OCI-M2 (cell line): ENCODE results near the gene IMMP2L.

Experiments
- DNase-seq: peaks from one replicate; lab custom pipeline; 2025; ENCODE audit not compliant: unreplicated experiment; lab: John Stamatoyannopoulos, UW

IMMP2L gene

GRCh38 chr7:110905773-110906566 lies 656.3 kb downstream of the IMMP2L start:
- DNase-seq = no peak

GRCh38 chr7:110898516-110898915 lies 663.8 kb downstream of the IMMP2L start:
- DNase-seq = no peak

- no peak for DNase-seq
Observed at GRCh38 chr7:110897538-110897937, 664.8 kb downstream of the IMMP2L start.

DNA sequence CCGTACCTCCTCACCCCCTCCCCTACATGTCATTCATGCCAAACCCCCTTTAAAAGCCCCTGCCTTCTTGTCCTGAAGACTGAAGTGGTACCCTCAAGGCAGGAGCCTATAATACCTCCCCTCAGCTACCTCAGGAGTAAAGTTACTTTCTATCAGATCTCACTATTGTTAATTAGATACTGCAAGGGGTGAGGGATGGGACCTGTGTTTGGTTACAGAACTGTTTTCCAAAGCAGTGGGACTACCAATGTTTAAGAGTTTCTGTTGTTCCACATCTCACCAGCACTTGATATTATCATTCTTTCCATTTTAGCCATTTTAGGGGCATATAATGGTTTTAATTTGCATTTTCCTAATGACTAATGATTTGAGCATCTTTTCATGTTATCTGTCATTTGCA lies 668.2 kb downstream of the IMMP2L start:
- DNase-seq = no peak

DNA sequence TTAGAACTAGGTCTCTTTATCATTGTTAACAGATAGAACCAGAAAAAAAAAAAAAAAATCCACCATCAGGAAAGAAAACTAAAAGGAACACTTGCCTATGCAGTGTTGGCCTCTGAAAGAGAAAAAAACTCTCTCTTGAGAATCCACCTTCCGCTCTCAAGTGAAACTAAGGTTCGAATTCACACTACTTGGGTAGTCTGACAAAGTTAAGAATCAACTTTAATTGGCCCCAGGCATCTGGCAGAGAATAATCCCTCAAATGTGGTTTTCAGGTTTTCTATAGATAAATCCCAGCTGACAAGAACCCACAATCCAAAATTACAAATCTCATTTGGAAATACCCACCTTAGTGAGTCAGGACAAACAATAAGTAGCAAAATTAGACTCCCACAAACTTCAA lies 671.1 kb downstream of the IMMP2L start:
- DNase-seq = no peak

DNA sequence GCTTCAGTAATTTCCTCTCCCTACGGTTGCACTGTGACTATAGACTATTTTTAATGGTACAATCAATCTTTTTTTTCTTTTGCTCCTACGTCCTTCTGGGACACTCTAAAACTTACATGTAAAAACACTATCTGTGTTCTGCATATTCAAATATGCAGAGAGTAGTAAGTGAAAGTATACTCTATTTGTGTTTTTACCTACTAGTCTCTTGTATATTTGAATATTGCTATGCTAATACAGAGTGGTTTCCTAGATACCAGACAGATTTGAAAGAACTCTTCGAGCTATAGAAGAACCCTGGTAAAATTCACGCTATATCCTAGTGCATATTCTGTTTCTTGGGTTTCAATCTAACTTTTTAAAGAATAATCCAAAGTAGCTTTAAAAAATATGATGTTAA lies 672.2 kb downstream of the IMMP2L start:
- no peak for DNase-seq

GRCh38 chr7:110889335-110889734 lies 673.0 kb downstream of the IMMP2L start:
- no peak for DNase-seq

GRCh38 chr7:110888641-110889040 lies 673.7 kb downstream of the IMMP2L start:
- DNase-seq = no peak

GRCh38 chr7:110885474-110885873 lies 676.8 kb downstream of the IMMP2L start:
- DNase-seq = no peak

GRCh38 chr7:110881721-110882120 lies 680.6 kb downstream of the IMMP2L start:
- DNase-seq = no peak

DNA sequence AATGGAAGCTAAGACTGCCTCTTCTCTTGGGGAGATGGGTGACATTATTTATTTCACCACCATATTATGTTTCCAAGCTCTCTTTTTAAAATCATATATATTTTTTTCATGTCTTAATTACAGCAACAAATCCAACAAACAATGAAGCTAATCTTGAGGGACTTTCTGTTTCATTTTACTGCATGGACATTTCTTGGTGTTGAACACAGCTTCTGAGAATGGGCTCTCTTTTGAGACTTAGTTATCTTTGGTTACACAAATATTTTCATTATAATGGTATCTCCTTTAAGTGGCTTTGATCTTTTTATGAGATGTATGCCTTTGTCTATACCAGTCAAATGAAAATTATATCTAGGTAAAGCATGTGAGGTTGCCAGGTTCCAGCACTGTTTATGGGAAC lies 681.3 kb downstream of the IMMP2L start:
- DNase-seq = no peak

DNA sequence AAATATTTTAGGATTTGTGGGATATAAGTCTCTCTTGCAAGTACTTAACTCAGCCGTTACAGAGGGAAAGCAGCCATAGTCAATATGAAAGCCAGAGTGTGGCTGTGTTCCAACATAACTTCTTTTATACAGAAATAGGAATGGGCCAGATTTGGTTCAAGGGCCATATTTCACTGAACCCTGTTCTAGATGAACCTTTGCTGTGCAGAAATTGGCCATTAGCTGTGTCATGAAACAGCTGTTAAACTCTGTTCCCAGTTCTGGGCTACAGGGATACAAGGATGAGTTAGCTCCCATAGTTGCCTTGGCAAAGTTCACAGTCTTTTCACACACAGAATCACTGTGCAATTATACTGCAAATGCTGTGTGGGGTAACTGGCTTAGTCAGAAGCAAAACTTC lies 685.3 kb downstream of the IMMP2L start:
- DNase-seq = no peak

DNA sequence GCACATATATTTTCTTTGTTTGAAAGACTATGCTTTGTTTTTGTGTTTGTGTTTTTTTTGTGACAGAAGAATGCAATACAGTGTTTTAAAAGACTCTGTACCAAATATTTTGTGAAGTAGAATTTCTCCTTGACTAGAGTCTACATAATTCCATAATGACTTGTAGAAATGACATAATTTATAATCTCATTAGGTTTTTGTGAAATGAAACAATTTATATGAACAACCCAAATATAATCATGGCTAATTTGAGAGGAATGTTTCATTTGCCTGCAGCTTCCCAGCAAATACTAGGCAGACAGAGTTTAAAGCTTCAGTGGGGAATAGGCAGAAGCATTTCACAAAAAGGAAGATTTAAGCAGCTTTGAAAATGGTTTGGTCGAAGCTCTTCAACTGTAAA lies 686.9 kb downstream of the IMMP2L start:
- no peak for DNase-seq

- no peak for DNase-seq
Observed at GRCh38 chr7:110871856-110872255, 690.4 kb downstream of the IMMP2L start.

DNA sequence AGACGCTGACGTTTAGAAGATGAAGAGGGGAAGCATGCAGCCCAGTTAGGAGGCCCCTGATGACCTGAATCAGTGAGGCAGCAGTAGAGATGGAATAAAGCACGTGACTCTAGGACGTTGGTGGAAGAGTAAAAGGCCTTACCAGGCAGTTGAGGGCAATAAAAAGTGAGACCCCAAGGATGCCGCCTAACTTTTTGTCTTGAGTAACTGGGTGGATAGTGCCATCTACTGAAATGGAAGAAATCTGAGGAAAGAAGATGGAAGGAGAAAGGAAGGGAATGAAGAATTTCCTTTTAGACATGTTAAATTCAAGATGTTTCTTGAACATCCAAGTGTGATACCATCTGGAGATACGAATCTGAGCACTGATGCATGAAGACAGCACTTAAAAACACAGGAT lies 691.4 kb downstream of the IMMP2L start:
- no peak for DNase-seq

DNA sequence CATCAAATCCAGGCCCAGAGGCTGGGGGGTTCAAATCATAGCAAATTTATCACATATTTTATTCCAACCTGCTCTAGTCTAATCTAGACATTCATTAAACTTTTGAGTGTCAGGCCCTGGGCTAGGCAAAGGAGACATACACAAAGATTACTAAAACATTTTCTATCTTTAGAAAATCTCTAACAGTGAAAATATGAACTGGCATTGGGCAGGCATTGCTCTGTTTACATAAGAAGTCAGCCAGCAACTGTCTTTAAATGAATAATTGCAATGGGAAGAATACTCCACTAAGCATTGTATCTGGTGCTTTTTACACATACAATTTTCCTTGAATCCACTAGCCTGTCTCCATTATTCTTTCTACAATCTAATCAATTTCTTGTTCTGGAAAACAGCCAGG lies 693.8 kb downstream of the IMMP2L start:
- DNase-seq = no peak

- DNase-seq = no peak
Observed at GRCh38 chr7:110867771-110868170, 694.5 kb downstream of the IMMP2L start.

- no peak for DNase-seq
Observed at GRCh38 chr7:110863258-110863657, 699.0 kb downstream of the IMMP2L start.

DNA sequence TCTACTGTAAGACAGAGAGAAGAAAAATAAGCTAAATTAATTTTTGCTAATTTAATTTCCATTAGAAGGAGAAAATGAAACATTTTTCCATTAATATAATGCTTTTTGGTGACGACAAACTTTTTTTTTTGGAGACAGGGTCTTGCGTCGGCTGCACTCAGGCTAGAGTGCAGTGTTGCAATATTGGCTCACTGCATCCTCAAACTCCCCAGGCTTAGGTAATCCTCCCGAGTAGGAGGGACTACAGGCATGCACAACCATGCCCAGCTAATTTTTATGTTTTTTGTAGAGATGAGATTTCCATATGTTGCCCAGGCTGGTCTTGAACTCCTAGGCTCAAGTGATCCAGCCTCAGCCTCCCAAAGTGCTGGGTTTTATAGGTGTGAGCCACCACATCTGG lies 701.1 kb downstream of the IMMP2L start:
- DNase-seq = no peak

DNA sequence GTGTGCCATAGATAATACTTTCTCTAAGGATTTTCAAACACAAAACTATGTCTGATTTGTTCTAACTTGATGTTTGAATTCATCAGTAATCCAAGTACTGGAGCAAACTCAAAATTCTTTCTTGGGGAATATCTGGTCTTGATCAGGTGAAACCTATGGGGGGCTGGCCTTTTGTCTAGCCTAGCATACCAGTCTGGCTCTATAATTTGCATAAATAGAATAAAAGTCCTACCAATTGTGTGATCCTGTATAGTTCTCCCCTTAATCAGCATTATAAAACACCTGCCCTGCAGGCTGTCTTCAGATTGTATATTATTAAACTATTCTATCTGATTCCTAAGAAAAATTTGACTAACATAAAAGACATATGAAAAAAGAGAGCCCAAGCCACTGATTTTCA lies 705.2 kb downstream of the IMMP2L start:
- DNase-seq = no peak

DNA sequence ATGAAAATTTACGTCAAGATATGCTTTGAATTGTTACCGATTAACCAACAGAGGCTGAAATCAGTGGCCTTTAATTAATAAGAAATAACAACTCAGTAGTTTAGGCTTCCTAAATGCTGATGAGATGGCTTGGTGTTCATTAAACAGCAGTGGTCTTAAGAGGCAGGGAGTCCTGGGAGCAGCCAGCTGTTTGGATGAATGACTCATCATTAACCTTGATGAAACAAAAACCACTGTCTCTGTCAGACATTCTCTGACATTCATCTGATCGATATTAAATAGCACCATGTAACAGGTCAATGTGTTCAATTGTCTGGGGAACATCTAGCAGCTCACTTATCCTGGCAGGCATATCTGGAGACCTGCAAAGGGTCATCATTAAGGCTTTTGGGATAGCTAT lies 705.6 kb downstream of the IMMP2L start:
- no peak for DNase-seq

DNA sequence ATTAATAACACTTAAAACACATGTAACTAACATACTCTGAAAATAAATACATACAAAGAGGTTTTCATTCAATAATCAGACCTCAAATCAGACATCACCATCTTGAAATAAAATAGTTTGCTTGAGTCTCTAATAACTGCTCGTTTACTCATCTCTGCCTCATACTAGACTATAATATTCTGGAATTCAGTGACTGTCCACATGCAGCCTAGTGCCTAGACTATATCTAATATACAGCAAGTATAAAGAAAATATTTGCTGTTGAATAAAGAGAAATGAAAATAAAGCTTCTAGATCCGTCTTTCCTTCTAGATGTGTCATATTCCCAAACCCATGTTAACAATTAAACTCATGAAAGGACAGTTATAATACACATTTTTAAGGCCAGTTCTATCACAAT lies 707.6 kb downstream of the IMMP2L start:
- DNase-seq = no peak

DNA sequence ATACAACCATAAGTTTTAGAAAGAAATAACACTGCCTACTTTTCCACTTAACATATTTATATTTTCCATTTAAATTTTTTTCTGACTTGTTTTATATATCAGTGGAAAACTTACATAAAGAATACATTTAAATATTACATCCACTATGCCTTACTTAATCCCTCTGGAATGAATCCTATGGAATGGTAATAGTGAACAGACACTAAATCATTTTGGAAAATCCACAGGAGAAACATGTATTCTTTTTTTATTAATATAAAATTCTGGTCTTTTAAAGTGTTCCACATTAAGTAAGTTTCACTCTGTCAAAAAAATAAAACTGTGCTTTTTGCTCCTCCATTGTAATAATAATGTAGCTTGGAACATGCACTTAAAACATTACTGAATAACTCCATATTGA lies 708.1 kb downstream of the IMMP2L start:
- DNase-seq = no peak
